H9 (cell line): Measurements from ENCODE around the gene SLX1A. TPM values are rescaled to one million over a fixed set of nuclear protein-coding genes. Genes with fewer than 3 reads are reported as not detected.
A peak's percentile ranks its signal among the peaks of the same experiment; 100 is the strongest.

Experiments used
- DNase-seq: peaks from one replicate; pipeline ENCODE4 v3.0.0-alpha.2; 2017
- H2AFZ ChIP-seq: one replicate; pipeline ENCODE4 v1.6.1; 2013; ENCODE audit warnings: mild to moderate bottlenecking, low read length, control low read depth, moderate library complexity
- H2AK5ac ChIP-seq: 2 replicates; pipeline ENCODE4 v1.6.1; 2013; ENCODE audit warnings: low read length, control low read depth, mixed read lengths; ENCODE audit not compliant: insufficient read length
- H2BK120ac ChIP-seq: one replicate; pipeline ENCODE4 v1.6.1; 2013; ENCODE audit warnings: low read depth, mild to moderate bottlenecking, low read length, control low read depth, inconsistent platforms; ENCODE audit not compliant: poor library complexity, severe bottlenecking
- H2BK12ac ChIP-seq: 2 replicates; pipeline ENCODE4 v1.6.1; 2013; ENCODE audit warnings: low read length, control low read depth, mixed read lengths, low read depth; ENCODE audit not compliant: insufficient read length
- H2BK15ac ChIP-seq: 2 replicates; pipeline ENCODE4 v1.6.1; 2013; ENCODE audit warnings: low read depth, low read length, control low read depth
- H2BK20ac ChIP-seq: one replicate; pipeline ENCODE4 v1.6.1; 2013; ENCODE audit warnings: low read depth, mild to moderate bottlenecking, low read length, control low read depth, inconsistent platforms; ENCODE audit not compliant: poor library complexity, severe bottlenecking
- H2BK5ac ChIP-seq: 2 replicates; pipeline ENCODE4 v1.6.1; 2013; ENCODE audit warnings: low read length, control low read depth, mixed read lengths; ENCODE audit not compliant: insufficient read length
- H3K14ac ChIP-seq: 2 replicates; pipeline ENCODE4 v1.6.1; 2013; ENCODE audit warnings: low read length, control low read depth; ENCODE audit not compliant: insufficient read depth
- H3K18ac ChIP-seq: 2 replicates; pipeline ENCODE4 v1.6.1; 2013; ENCODE audit warnings: low read depth, mild to moderate bottlenecking, mixed read lengths, low read length, control low read depth; ENCODE audit not compliant: insufficient read length
- H3K23ac ChIP-seq: 2 replicates; pipeline ENCODE4 v1.6.1; 2013; ENCODE audit warnings: low read length, control low read depth, mixed read lengths, low read depth; ENCODE audit not compliant: insufficient read length
- H3K23me2 ChIP-seq: 2 replicates; pipeline ENCODE4 v1.6.1; 2013; ENCODE audit warnings: low read depth, mild to moderate bottlenecking, mixed read lengths, low read length, control low read depth; ENCODE audit not compliant: insufficient read length, poor library complexity, severe bottlenecking
- H3K27ac ChIP-seq: 2 replicates; pipeline ENCODE4 v1.5.1; 2013; ENCODE audit warnings: low read length, control low read depth, mixed read lengths, low read depth; ENCODE audit not compliant: insufficient read length
- H3K27me3 ChIP-seq: 2 replicates; pipeline ENCODE4 v1.6.1; 2013; ENCODE audit warnings: low read length, control low read depth, inconsistent platforms; ENCODE audit not compliant: insufficient read depth
- H3K4ac ChIP-seq: 2 replicates; pipeline ENCODE4 v1.6.1; 2013; ENCODE audit warnings: low read depth, mild to moderate bottlenecking, control low read depth, inconsistent platforms, low read length, moderate library complexity
- H3K4me1 ChIP-seq: 2 replicates; pipeline ENCODE4 v1.6.1; 2013; ENCODE audit warnings: low read length, control low read depth, inconsistent platforms; ENCODE audit not compliant: insufficient read depth
- H3K4me2 ChIP-seq: 2 replicates; pipeline ENCODE4 v1.6.1; 2013; ENCODE audit warnings: low read length, control low read depth, mixed read lengths; ENCODE audit not compliant: insufficient read length, insufficient read depth
- H3K56ac ChIP-seq: 2 replicates; pipeline ENCODE4 v1.6.1; 2013; ENCODE audit warnings: low read depth, mild to moderate bottlenecking, mixed read lengths, low read length, control low read depth; ENCODE audit not compliant: insufficient read length
- H3K79me1 ChIP-seq: 2 replicates; pipeline ENCODE4 v1.6.1; 2013; ENCODE audit warnings: low read depth, mild to moderate bottlenecking, moderate library complexity, low read length, control low read depth, inconsistent platforms; ENCODE audit not compliant: insufficient read depth, poor library complexity, severe bottlenecking
- H3K79me2 ChIP-seq: 2 replicates; pipeline ENCODE4 v1.6.1; 2013; ENCODE audit warnings: low read length, control low read depth, inconsistent platforms; ENCODE audit not compliant: insufficient read depth
- H3K9ac ChIP-seq: 2 replicates; pipeline ENCODE4 v1.6.1; 2013; ENCODE audit warnings: low read length, control low read depth, mixed read lengths; ENCODE audit not compliant: insufficient read length; ENCODE audit errors: extremely low read depth
- H3K9me3 ChIP-seq: one replicate; pipeline ENCODE4 v1.6.1; 2013; ENCODE audit warnings: low read depth, low read length, inconsistent platforms; ENCODE audit not compliant: control insufficient read depth
- H3T11ph ChIP-seq: one replicate; pipeline ENCODE4 v1.6.1; 2013; ENCODE audit warnings: mild to moderate bottlenecking, low read length, control low read depth, inconsistent platforms
- H4K20me1 ChIP-seq: one replicate; pipeline ENCODE4 v1.6.1; 2013; ENCODE audit not compliant: control insufficient read depth, insufficient read length, insufficient read depth
- H4K5ac ChIP-seq: 2 replicates; pipeline ENCODE4 v1.6.1; 2013; ENCODE audit warnings: low read depth, mild to moderate bottlenecking, mixed read lengths, low read length, control low read depth; ENCODE audit not compliant: insufficient read length
- H4K8ac ChIP-seq: replicated peaks from 2 replicates; pipeline ENCODE4 v1.6.1; 2013; ENCODE audit warnings: low read length, control low read depth, mixed read lengths, low read depth; ENCODE audit not compliant: insufficient read length
- H4K91ac ChIP-seq: 2 replicates; pipeline ENCODE4 v1.6.1; 2013; ENCODE audit warnings: low read depth, mild to moderate bottlenecking, moderate library complexity, mixed read lengths, low read length, control low read depth; ENCODE audit not compliant: insufficient read length
- H3K27ac Mint-ChIP-seq, 3 experiments: 2 replicates in 2 of 3; 3 replicates in 1 of 3; pipeline ENCODE4 v1.8.0; 2020 to 2021; ENCODE audit warnings: mixed read lengths in 3 of 3, mild to moderate bottlenecking in 1 of 3, moderate library complexity in 1 of 3
- H3K27me3 Mint-ChIP-seq: 2 replicates; pipeline ENCODE4 v1.8.0; 2021; ENCODE audit warnings: low read depth, mild to moderate bottlenecking, moderate library complexity, mixed read lengths
- H3K36me3 Mint-ChIP-seq, 3 experiments: 2 replicates in 2 of 3; 3 replicates in 1 of 3; pipeline ENCODE4 v1.8.0; 2020 to 2021; ENCODE audit warnings: low read depth in 3 of 3, mixed read lengths in 3 of 3; ENCODE audit not compliant: insufficient read depth in 1 of 3
- H3K4me1 Mint-ChIP-seq, 2 experiments: 2 replicates each; pipeline ENCODE4 v1.8.0; 2020; ENCODE audit warnings: mixed read lengths in 2 of 2
- H3K4me3 Mint-ChIP-seq, 2 experiments: 2 replicates in 1 of 2; 3 replicates in 1 of 2; pipeline ENCODE4 v1.8.0; 2020 to 2021; ENCODE audit warnings: mild to moderate bottlenecking in 2 of 2, mixed read lengths in 2 of 2, moderate library complexity in 1 of 2
- H3K9me3 Mint-ChIP-seq, 2 experiments: 2 replicates in 1 of 2; 3 replicates in 1 of 2; pipeline ENCODE4 v1.8.0; 2020; ENCODE audit warnings: mild to moderate bottlenecking in 2 of 2, mixed read lengths in 2 of 2, moderate library complexity in 1 of 2
- CTCF ChIP-seq: fragments of 200-600 bp; sonication (generic); conservative IDR thresholded peaks from 3 replicates; pipeline ENCODE4 v1.8.0; 2021; ENCODE audit warnings: antibody characterized with exemption, mild to moderate bottlenecking
- WGBS: extraction: QIAGEN DNeasy Blood & Tissue Kit; methylation state at CpG from one replicate; pipeline ENCODE4 v1.1.7; 2013; ENCODE audit warnings: missing lambda C conversion rate, low lambda C conversion rate, mixed read lengths; ENCODE audit not compliant: insufficient read length; ENCODE audit errors: extremely low coverage; 5-methylcytosine and 5-hydroxymethylcytosine counted together
- total RNA-seq: library from RNA; stranded (reverse); gene quantifications from 2 replicates; pipeline ENCODE4 v1.2.1, GENCODE V29; 2021

SLX1A gene
- total RNA-seq, 1 experiment from 2014 or later, result 30.3 TPM

GRCh38 chr16:30184096-30184890 is 9.4 kb upstream of the SLX1A start:
- Histone ChIP-seq H3K4ac (no peak overlapping the region), H3K23me2 (peaks cover 4% of the 10 kb centered on the region), H3K18ac (no peak overlapping the region), H3T11ph (no peak overlapping the region), H2AFZ (no peak overlapping the region), H3K79me1 (no peaks in the 10 kb centered on the region), H2BK20ac (no peak overlapping the region), H2BK120ac (no peak overlapping the region), H2BK5ac (no peak overlapping the region), H2BK12ac (no peak overlapping the region), H3K79me2 (no peaks in the 10 kb centered on the region), H4K20me1 (peaks cover 4% of the 10 kb centered on the region), H4K5ac (no peak overlapping the region), H4K8ac (no peak overlapping the region), H3K14ac (no peak overlapping the region), H3K9ac (no peak overlapping the region), H2BK15ac (no peak overlapping the region), H4K91ac (no peak overlapping the region), H2AK5ac (no peak overlapping the region), H3K9me3 (no peaks in the 10 kb centered on the region), H3K56ac (no peak overlapping the region), H3K27me3 (peaks cover 4% of the 10 kb centered on the region; the same call in 1 of the 2 replicates), H3K27ac (no peak overlapping the region), H3K4me2 (peak overlapping the region; percentile 65), H3K4me1 (no peaks in the 10 kb centered on the region), H3K23ac (no peak overlapping the region)
- peaks cover 0 to 1% (median 0%) of the 10 kb centered on the region in 3 experiments; a peak in 2 of 7 replicates for H3K36me3 Mint-ChIP-seq
- H3K27ac Mint-ChIP-seq, result no peak overlapping the region
- H3K9me3 Mint-ChIP-seq, result no peaks in the 10 kb centered on the region
- H3K4me1 Mint-ChIP-seq, result peaks cover 4 to 17% of the 10 kb centered on the region in 2 experiments
- no CpG with 5 or more reads among the region's 24 CpGs for WGBS
- H3K27me3 Mint-ChIP-seq, result peaks cover 45% of the 10 kb centered on the region
- no peak for DNase-seq
- H3K4me3 Mint-ChIP-seq, result peak overlapping the region; percentile 40 to 74
- no peak for TF ChIP-seq CTCF
